Endothelial cell of umbilical vein (primary cell): ENCODE measurements around the gene CSMD2. TPM values are rescaled to one million over a fixed set of nuclear protein-coding genes. Genes with fewer than 3 reads are reported as not detected.

ENCODE experiments used
- BruUV-seq: library from RNA; stranded (reverse); fragments of 400-500 nt; replicated peaks from 2 replicates; lab custom pipeline; 2021; lab: Mats Ljungman, UMichigan
- CTCF ChIA-PET: fragments of 300-600, 350-600 bp; sonication (Branson Sonifier 250); formaldehyde crosslinking; loops from one replicate; lab custom pipeline; 2021; ENCODE audit warnings: antibody characterized with exemption, inconsistent platforms; lab: Charles Lee
- POLR2A ChIA-PET: fragments of 300-600, 350-600 bp; sonication (Branson Sonifier 250); formaldehyde crosslinking; loops from one replicate; lab custom pipeline; 2021; ENCODE audit warnings: antibody characterized with exemption, inconsistent platforms; lab: Charles Lee
- DNase-seq: peaks from one replicate; pipeline ENCODE4 v3.0.0-alpha.2; 2011; ENCODE audit warnings: low read depth, low spot score
- FAIRE-seq: peaks from 2 replicates; lab custom pipeline; 2011; peaks lifted over from hg19 to GRCh38; lab: Jason Lieb, UNC
- H2AFZ ChIP-seq: 2 replicates; pipeline ENCODE4 v1.6.0; 2012; ENCODE audit warnings: low read depth, low read length, control low read depth, inconsistent platforms
- H3K27ac ChIP-seq: 2 replicates; pipeline ENCODE4 v1.5.1; 2011; ENCODE audit warnings: low read depth, mild to moderate bottlenecking, control low read depth, low read length, moderate library complexity; ENCODE audit not compliant: insufficient read depth
- H3K27me3 ChIP-seq, 2 experiments: 2 replicates each; pipeline versions ENCODE4 v1.6.0 to v1.6.1; 2011; ENCODE audit warnings: low read length in 2 of 2, mixed read lengths in 1 of 2; ENCODE audit not compliant: control insufficient read depth in 2 of 2, insufficient read depth in 2 of 2
- H3K36me3 ChIP-seq, 2 experiments: 2 replicates in 1 of 2; 3 replicates in 1 of 2; pipeline ENCODE4 v1.5.1; 2011; ENCODE audit warnings: low read length in 2 of 2, mild to moderate bottlenecking in 1 of 2, moderate library complexity in 1 of 2; ENCODE audit not compliant: control insufficient read depth in 2 of 2, insufficient read depth in 2 of 2; ENCODE audit errors: extremely low read depth in 1 of 2
- H3K4me1 ChIP-seq: 3 replicates; pipeline ENCODE4 v1.5.1; 2011; ENCODE audit warnings: mild to moderate bottlenecking, low read length; ENCODE audit not compliant: control insufficient read depth, insufficient read depth; ENCODE audit errors: extremely low read depth
- H3K4me2 ChIP-seq: 2 replicates; pipeline ENCODE4 v1.6.1; 2011; ENCODE audit warnings: low read length, control low read depth, mixed read lengths; ENCODE audit not compliant: insufficient read depth
- H3K4me3 ChIP-seq, 3 experiments: fragments of 200-600 bp in 1 of 3; sonication (generic), shearing (Covaris generic) in 1 of 3; replicated peaks in 1 of 3; 2 replicates each; pipeline ENCODE4 v1.5.1; 2011 to 2016; ENCODE audit warnings: control low read depth in 3 of 3, low read length in 3 of 3, mild to moderate bottlenecking in 2 of 3, inconsistent platforms in 1 of 3, low read depth in 1 of 3, moderate library complexity in 1 of 3; ENCODE audit not compliant: insufficient read depth in 1 of 3
- H3K79me2 ChIP-seq: 2 replicates; pipeline ENCODE4 v1.6.0; 2012; ENCODE audit warnings: low read length, inconsistent platforms; ENCODE audit not compliant: control insufficient read depth, insufficient read depth
- H3K9ac ChIP-seq: replicated peaks from 2 replicates; pipeline ENCODE3; 2011; ENCODE audit warnings: low read length, control low read depth; ENCODE audit not compliant: insufficient read depth; ENCODE audit errors: extremely low read depth
- H3K9me1 ChIP-seq: replicated peaks from 3 replicates; pipeline ENCODE4 v1.6.0; 2011; ENCODE audit warnings: mild to moderate bottlenecking, low read length; ENCODE audit not compliant: control insufficient read depth, insufficient read depth; ENCODE audit errors: extremely low read depth
- H3K9me3 ChIP-seq: replicated peaks from 2 replicates; pipeline ENCODE4 v1.5.1; 2012; ENCODE audit warnings: low read length, inconsistent platforms; ENCODE audit not compliant: control insufficient read depth, insufficient read depth
- H4K20me1 ChIP-seq: replicated peaks from 2 replicates; pipeline ENCODE3; 2011; ENCODE audit warnings: mild to moderate bottlenecking, low read length; ENCODE audit not compliant: control insufficient read depth, insufficient read depth; ENCODE audit errors: extremely low read depth
- CTCF ChIP-seq, 2 donors: IDR thresholded peaks; 1 replicate in 1 of 2; 2 replicates in 1 of 2; pipeline ENCODE4 v1.5.1; 2011; ENCODE audit warnings: low read length in 2 of 2, mild to moderate bottlenecking in 2 of 2, moderate library complexity in 2 of 2, control low read depth in 1 of 2, inconsistent platforms in 1 of 2, low read depth in 1 of 2; ENCODE audit not compliant: insufficient read depth in 1 of 2; ENCODE audit errors: extremely low read depth in 1 of 2
- FOS ChIP-seq: IDR thresholded peaks from 2 replicates; pipeline ENCODE4 v1.6.1; 2011; ENCODE audit warnings: mild to moderate bottlenecking, low read length, moderate library complexity, borderline replicate concordance; ENCODE audit not compliant: insufficient read depth
- JUN ChIP-seq: IDR thresholded peaks from 2 replicates; pipeline ENCODE4 v1.6.1; 2011; ENCODE audit warnings: borderline replicate concordance, low read depth; ENCODE audit not compliant: insufficient read length, insufficient read depth
- MYC ChIP-seq: IDR thresholded peaks from one replicate; pipeline ENCODE4 v1.6.1; 2011; ENCODE audit warnings: mild to moderate bottlenecking, low read depth, low read length
- POLR2A ChIP-seq: IDR thresholded peaks from 2 replicates; pipeline ENCODE4 v1.6.1; 2012; ENCODE audit warnings: low read depth, mild to moderate bottlenecking, control low read depth, low read length
- dilution Hi-C: fragments of 300-500 bp; cut with MboI; formaldehyde crosslinking; loops from one replicate; pipeline ENCODE4 v1.15.0; 2019; ENCODE audit warnings: low sequenced_read_pairs; ENCODE audit not compliant: extremely low pct_ligation_motif_present
- intact Hi-C: fragments of 100-400 bp; cut with micrococcal nuclease; formaldehyde crosslinking; loops from one replicate; pipeline ENCODE4 v1.10.0; 2022
- polyA plus RNA-seq, 4 experiments: library from polyadenylated mRNA; depleted of rRNA in 3 of 4; stranded (reverse) in 3 of 4; unstranded in 1 of 4; fragments of >200 nt; gene quantifications; 2 replicates each; pipeline versions ENCODE4 v1.2.1 to v1.2.3, GENCODE V29; 2011 to 2012; ENCODE audit warnings: missing spikeins in 1 of 4
- total RNA-seq: library from RNA; stranded (reverse); gene quantifications from 2 replicates; pipeline ENCODE4 v1.2.3, GENCODE V29; 2021
- TF ChIP-seq, protein P1 (sequence below): IDR thresholded peaks from 2 replicates; pipeline ENCODE4 v1.6.1; 2011; ENCODE audit not compliant: insufficient read depth, insufficient read length

Gene CSMD2
- total and polyA plus RNA-seq, 2 donors (not counting 3 experiments of a cell fraction or from before 2014, with no cell fraction given): under 0.01 TPM; not detected in 1

- no peaks in the 10 kb centered on the region for H3K4me1 ChIP-seq
- FAIRE-seq: no peak
- ChIA-PET CTCF (no interaction called here), POLR2A (no interaction called here)
- intact Hi-C loops: no loop called here
- no peaks in the 10 kb centered on the region for H3K9me3 ChIP-seq
- H3K9ac ChIP-seq: no peak overlapping the region
- no peaks in the 10 kb centered on the region for H3K36me3 ChIP-seq
- no peak for DNase-seq
- H3K9me1 ChIP-seq: no peaks in the 10 kb centered on the region
- BruUV-seq: no TSS peak
- no peak overlapping the region for H3K27ac ChIP-seq
- no peak overlapping the region for H2AFZ ChIP-seq
- H3K27me3 ChIP-seq: no peaks in the 10 kb centered on the region
- no peak overlapping the region for H3K4me3 ChIP-seq
- no peaks in the 10 kb centered on the region for H3K79me2 ChIP-seq
- no peak overlapping the region for H3K4me2 ChIP-seq
- dilution Hi-C loops: no loop called here
- no peaks in the 10 kb centered on the region for H4K20me1 ChIP-seq
- TF ChIP-seq CTCF (IDR thresholded peaks at IDR 0.05; ENCODE audit: extremely low read depth in 1 of 2, insufficient read depth in 1 of 2, low read depth in 1 of 2, low read length in 2 of 2) (no peak), POLR2A (no peak), JUN (no peak), FOS (no peak), MYC (no peak)
- TF ChIP-seq, protein P1, sequence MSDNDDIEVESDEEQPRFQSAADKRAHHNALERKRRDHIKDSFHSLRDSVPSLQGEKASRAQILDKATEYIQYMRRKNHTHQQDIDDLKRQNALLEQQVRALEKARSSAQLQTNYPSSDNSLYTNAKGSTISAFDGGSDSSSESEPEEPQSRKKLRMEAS: no peak
Observed at GRCh38 chr1:33682371-33682770, 482.7 kb downstream of the CSMD2 start.
